ENCODE data around the gene OMA1. TPM values are rescaled to one million over a fixed set of nuclear protein-coding genes. Genes with fewer than 3 reads are reported as not detected.

The OMA1 gene
- total and polyA plus RNA-seq, 5 donors = 19.8 to 32.3 (median 26.6) TPM

Other genes starting within 250 kb of the OMA1 start
- under 1 TPM; 0.09 to 0.33 (median 0.19) TPM for gene TACSTD2, start 30.5 kb upstream of the OMA1 start, total RNA-seq
- 0.14 TPM for gene TACSTD2, start 30.5 kb upstream of the OMA1 start, polyA plus RNA-seq
- gene MYSM1, start 153.3 kb upstream of the OMA1 start, total RNA-seq = 10 to 100 TPM; 25.5 to 29.1 (median 25.9) TPM
- gene MYSM1, start 153.3 kb upstream of the OMA1 start, polyA plus RNA-seq = 9.3 TPM
- 10 to 100 TPM; 41.1 to 69.8 (median 50.7) TPM for gene JUN, start 237.3 kb upstream of the OMA1 start, total RNA-seq
- 211 TPM for gene JUN, start 237.3 kb upstream of the OMA1 start, polyA plus RNA-seq